ENCODE data around the gene ZFYVE27.
A peak's percentile ranks its signal among the peaks of the same experiment; 100 is the strongest.

- TF ChIP-seq CTCF (IDR thresholded peaks at IDR 0.05; ENCODE audit: poor library complexity, severe bottlenecking), result peak; percentile 78
- no peak for TF ChIP-seq EZH2 (IDR thresholded peaks at IDR 0.05; ENCODE audit: borderline replicate concordance, insufficient read depth, low read length, poor library complexity, severe bottlenecking)
- TF ChIP-seq EP300 (conservative IDR thresholded peaks at IDR 0.05; ENCODE audit: poor library complexity, severe bottlenecking), result no peak
- TF ChIP-seq TAF1 (IDR thresholded peaks at IDR 0.05; ENCODE audit: low read depth), result no peak
- peak; percentile 78 for TF ChIP-seq SMC3 (conservative IDR thresholded peaks at IDR 0.05; ENCODE audit: poor library complexity)
- TF ChIP-seq MXI1 (conservative IDR thresholded peaks at IDR 0.05; ENCODE audit: poor library complexity, severe bottlenecking), result no peak
These were observed 22.4 kb downstream of the ZFYVE27 start for GRCh38 chr10:97759158-97759887.

Data from neural cell (in vitro differentiated cells).